ENCODE measurements around the gene PIP5K1B.

PIP5K1B gene

DNA sequence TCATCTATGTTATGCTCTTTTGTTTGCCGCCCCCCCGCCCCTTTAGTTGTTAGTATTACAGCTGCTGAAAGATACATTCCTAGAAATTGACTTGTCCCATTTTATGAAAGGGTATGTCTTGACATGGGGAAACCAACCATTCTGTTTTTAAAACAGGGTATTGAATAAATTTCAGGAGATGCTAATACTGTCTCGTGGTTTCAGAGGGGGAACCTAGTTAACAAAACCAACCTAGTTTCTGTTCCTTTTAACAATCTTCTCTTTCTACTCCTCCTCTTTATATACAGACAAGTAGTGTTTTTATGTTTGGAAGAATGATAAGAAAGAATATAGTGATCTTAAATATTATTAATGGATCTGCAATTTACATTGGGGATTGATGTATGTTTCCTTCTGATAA lies 3.5 kb downstream of the PIP5K1B start:
- no peak for DNase-seq

- DNase-seq: no peak
Measured at GRCh38 chr9:68709291-68710110, 4.5 kb downstream of the PIP5K1B start.

DNA sequence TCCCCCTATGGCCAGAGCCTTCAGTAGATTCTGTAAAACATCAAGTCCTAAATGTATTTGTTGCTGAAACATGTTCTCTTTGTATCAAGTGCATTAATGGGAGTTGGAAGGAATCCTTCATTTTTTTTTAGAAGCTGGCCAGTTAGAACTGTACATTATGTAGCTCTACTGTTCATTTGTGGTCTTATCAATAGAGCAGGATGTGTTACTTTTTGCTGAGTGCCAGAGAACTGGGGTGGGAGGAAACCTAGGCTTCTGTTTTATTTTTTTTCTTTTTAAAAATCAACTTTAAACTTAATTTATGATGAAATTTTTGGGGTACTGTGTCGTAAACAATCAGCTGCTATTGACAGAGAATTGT lies 5.1 kb downstream of the PIP5K1B start:
- DNase-seq: no peak

GRCh38 chr9:68711281-68711680 lies 6.2 kb downstream of the PIP5K1B start:
- DNase-seq: no peak

DNA sequence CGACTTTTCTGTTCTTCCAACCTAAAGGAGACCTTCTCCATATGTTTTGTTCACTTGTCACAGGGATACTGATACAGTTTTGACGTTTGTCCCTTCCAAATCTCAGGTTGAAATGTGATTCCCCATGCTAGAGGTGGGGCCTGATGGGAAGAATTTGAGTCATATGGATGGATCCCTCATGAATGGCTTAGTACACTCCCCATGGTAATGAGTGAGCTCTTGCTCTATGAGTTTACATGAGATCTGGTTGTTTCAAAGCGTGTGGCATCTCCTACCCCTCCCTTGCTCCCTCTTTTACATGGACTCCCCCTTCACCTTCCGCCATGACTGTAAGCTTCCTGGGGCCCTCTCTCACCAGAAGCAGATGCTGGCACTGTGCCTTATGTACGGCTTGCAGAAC lies 6.9 kb downstream of the PIP5K1B start:
- DNase-seq: no peak

GRCh38 chr9:68714416-68715180 lies 9.6 kb downstream of the PIP5K1B start:
- DNase-seq: no peak

GRCh38 chr9:68715181-68715456 lies 10.1 kb downstream of the PIP5K1B start:
- no peak for DNase-seq

- no peak for DNase-seq
Measured at GRCh38 chr9:68717552-68718443, 12.8 kb downstream of the PIP5K1B start.

DNA sequence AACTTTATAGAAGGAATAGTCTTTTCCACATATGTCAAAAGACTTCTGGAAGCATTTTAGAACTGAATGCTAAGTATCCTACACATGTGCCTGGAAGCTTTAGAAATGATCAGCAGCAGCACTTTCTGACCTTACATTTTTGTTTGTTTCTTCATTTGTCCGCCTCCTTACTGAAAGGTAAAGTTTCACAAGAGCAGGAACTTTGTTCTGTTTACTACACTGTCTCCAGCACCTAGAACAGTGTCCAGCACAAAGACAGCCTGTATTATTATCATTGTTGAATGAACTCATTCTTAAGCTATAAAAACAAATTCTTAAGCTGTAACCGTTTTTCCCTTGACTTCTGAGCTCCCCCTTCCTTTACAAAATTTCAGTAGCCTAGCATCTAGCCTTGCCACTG lies 14.8 kb downstream of the PIP5K1B start:
- DNase-seq: no peak

DNA sequence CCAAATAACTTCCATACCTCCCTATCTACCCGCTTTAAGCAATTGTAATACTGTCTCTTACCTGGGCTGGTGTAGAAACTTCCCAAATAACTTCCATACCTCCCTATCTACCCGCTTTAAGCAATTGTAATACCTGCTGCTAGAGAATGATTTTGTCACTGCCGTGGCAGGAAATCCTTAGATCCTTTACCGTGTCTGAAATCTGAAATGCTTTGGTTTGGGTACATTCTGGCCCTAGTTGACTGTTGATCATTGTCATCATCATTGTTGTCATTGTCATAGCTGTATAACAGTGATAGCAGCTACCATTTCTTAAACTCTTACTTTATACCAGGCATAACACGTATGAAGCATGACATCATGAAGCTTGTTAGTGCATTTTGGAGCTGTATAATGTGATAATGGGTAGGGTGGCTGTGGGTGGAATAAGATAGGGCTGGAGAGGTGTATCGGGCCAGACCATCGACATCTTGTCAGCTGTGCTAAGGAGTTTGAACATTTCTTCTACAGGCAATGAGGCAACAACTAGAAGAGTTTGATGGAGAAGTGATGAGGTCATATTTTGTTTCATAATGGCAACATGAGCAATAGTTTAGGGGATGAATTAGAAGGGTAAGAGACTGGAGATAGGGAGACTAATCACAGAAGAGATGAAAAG lies 15.7 kb downstream of the PIP5K1B start:
- no peak for DNase-seq

GRCh38 chr9:68721666-68722330 lies 16.8 kb downstream of the PIP5K1B start:
- DNase-seq: no peak

- DNase-seq: no peak
Measured at GRCh38 chr9:68725070-68725469, 20.0 kb downstream of the PIP5K1B start.

DNA sequence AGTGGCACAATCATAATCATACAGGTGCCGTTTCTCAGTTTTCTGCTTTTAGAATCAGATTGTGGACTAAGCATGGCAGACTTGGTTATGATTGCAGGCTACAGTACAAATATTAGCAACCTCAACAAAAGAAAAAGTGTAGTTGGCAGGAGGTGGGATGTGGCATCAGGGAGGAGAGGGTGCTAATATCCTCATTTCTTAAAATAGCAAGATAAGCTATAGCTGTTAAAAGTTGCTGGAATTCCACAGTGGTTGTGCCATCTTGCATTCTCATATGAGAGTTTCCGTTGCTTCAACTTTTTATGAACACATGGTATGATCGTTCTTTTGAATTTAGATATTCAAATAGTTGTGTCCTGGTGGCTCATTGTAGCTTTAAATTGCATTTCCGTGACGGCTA lies 21.4 kb downstream of the PIP5K1B start:
- no peak for DNase-seq

GRCh38 chr9:68727636-68728035 lies 22.6 kb downstream of the PIP5K1B start:
- DNase-seq: no peak

- DNase-seq: no peak
Measured at GRCh38 chr9:68728731-68729130, 23.7 kb downstream of the PIP5K1B start.

- DNase-seq: no peak
Measured at GRCh38 chr9:68730570-68731235, 25.7 kb downstream of the PIP5K1B start.

DNA sequence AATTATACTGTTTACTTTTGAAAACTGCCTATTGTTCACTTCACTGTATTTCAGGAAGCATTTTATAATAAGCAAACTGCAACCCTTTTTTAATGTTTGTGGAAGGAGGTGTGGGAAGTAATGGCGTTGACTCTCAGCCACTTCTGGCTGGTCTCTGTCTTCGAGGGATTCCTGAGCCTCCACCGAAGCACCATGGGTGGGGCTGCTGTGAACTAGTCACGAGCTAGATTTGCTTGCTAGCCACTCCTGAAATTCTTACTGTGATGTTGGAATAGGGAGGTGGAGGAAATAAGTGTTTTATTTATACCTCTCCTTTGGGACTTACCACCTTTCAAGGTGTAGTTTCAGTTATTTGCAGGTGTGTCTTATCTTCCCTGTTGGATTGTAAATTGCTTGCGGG lies 26.8 kb downstream of the PIP5K1B start:
- DNase-seq: no peak

GRCh38 chr9:68732405-68733020 lies 27.5 kb downstream of the PIP5K1B start:
- no peak for DNase-seq

GRCh38 chr9:68733021-68733405 lies 28.0 kb downstream of the PIP5K1B start:
- no peak for DNase-seq

DNA sequence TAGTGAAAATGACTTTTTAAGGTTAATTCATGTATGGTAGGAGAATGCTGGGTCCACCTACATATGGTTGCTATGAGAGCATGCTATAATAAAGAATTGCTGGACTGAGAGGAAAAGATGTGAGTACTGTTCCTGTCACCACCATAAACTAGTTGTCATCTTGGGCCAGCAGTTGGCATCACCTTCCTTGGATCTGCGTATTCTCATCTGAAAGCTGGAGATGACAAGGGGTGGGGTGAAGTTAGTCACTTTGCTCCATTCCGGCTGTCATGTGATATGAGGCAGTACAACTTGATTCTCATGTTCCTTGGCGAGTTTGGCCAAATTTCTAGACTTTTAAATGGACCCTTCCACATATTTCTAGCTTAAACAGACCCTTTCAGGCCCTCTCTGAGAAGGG lies 33.3 kb downstream of the PIP5K1B start:
- DNase-seq: no peak

DNA sequence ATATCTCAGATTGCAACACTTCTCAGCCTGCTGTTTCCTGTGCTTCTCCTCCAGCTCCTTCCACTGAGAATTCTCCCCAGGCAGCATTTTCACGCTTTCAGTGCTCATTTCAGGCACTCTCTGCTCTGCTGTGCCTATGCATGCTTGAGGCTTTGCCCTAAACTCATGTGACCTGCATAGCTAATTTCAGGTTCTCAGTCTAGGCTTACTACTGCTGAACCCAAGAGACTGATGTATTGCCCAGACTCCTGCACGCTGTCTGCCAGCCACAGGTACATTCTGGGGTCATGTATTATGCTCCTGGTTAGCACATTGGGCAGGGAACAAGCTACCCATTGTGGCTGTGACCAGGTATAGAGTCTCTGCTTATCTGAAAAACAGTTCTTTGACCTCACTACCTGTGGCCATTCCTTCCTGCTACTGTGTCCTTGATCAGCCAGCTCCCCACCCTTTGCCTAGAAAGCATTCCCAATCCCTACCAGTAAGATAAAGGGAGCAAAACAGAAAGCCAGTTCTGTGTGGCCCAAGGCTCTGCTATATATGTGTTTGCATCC lies 34.7 kb downstream of the PIP5K1B start:
- DNase-seq: no peak

All from fibroblast of skin of scalp (primary cell).